Neural cell (in vitro differentiated cells): ENCODE results near the gene SVEP1. TPM values are rescaled to one million over a fixed set of nuclear protein-coding genes. Genes with fewer than 3 reads are reported as not detected.

ENCODE experiments used
- H2AFZ ChIP-seq: fragments of 200-600, 300-800 bp; sonication (generic), shearing (Covaris generic); 2 replicates; pipeline ENCODE4 v1.6.0; 2014; ENCODE audit warnings: low read depth, mild to moderate bottlenecking, antibody characterized with exemption, low read length, moderate library complexity
- H3F3A ChIP-seq: fragments of 200-600 bp; shearing (Covaris generic); 2 replicates; pipeline ENCODE4 v1.6.1; 2016; ENCODE audit warnings: mild to moderate bottlenecking, moderate library complexity, mixed read lengths, antibody characterized with exemption, low read length; ENCODE audit not compliant: insufficient read depth, poor library complexity, severe bottlenecking
- H3K27ac ChIP-seq: fragments of 200-600, 300-800 bp; sonication (generic), shearing (Covaris generic); 2 replicates; pipeline ENCODE4 v1.5.1; 2014; ENCODE audit warnings: mild to moderate bottlenecking, low read length, moderate library complexity
- H3K27me3 ChIP-seq: fragments of 300-800, 200-600 bp; sonication (generic), shearing (Covaris generic); 2 replicates; pipeline ENCODE4 v1.6.0; 2014; ENCODE audit warnings: mild to moderate bottlenecking, low read depth, low read length, moderate library complexity; ENCODE audit not compliant: insufficient read depth
- H3K36me3 ChIP-seq: fragments of 300-800, 200-600 bp; sonication (generic), shearing (Covaris generic); 2 replicates; pipeline ENCODE4 v1.5.1; 2014; ENCODE audit warnings: mild to moderate bottlenecking, antibody characterized with exemption, low read length, moderate library complexity; ENCODE audit not compliant: insufficient read depth
- H3K4me2 ChIP-seq: fragments of 300-800, 200-600 bp; sonication (generic), shearing (Covaris generic); 2 replicates; pipeline ENCODE4 v1.6.0; 2014; ENCODE audit warnings: mild to moderate bottlenecking, low read length
- H3K4me3 ChIP-seq: fragments of 300-800, 200-600 bp; sonication (generic), shearing (Covaris generic); 2 replicates; pipeline ENCODE4 v1.5.1; 2014; ENCODE audit warnings: mild to moderate bottlenecking, low read length, moderate library complexity
- H3K79me2 ChIP-seq: fragments of 200-600 bp; shearing (Covaris generic); replicated peaks from 2 replicates; pipeline ENCODE4 v1.6.0; 2014; ENCODE audit warnings: mild to moderate bottlenecking, low read length, moderate library complexity; ENCODE audit not compliant: insufficient read depth
- H3K9ac ChIP-seq: fragments of 300-800, 200-600 bp; sonication (generic), shearing (Covaris generic); 2 replicates; pipeline ENCODE4 v1.6.1; 2016; ENCODE audit warnings: mild to moderate bottlenecking, low read length, mixed read lengths
- H3K9me2 ChIP-seq: fragments of 200-600 bp; shearing (Covaris generic); 2 replicates; pipeline ENCODE4 v1.6.1; 2016; ENCODE audit warnings: mild to moderate bottlenecking, low read length, mixed read lengths; ENCODE audit not compliant: insufficient read depth
- H3K9me3 ChIP-seq: fragments of 200-600, 300-800 bp; sonication (generic), shearing (Covaris generic); 2 replicates; pipeline ENCODE4 v1.6.1; 2016; ENCODE audit warnings: mild to moderate bottlenecking, mixed run types, low read length, moderate library complexity, mixed read lengths
- H4K20me1 ChIP-seq: fragments of 200-600 bp; shearing (Covaris generic); 2 replicates; pipeline ENCODE4 v1.6.1; 2016; ENCODE audit warnings: mild to moderate bottlenecking, mixed run types; ENCODE audit not compliant: insufficient read depth
- EP300 ChIP-seq: fragments of 450-650 bp; conservative IDR thresholded peaks from 2 replicates; pipeline ENCODE4 v1.6.1; 2014; ENCODE audit warnings: antibody characterized with exemption, mild to moderate bottlenecking, moderate library complexity; ENCODE audit not compliant: poor library complexity, severe bottlenecking
- EZH2 ChIP-seq: fragments of 200-600, 300-800 bp; shearing (Covaris generic), sonication (generic); IDR thresholded peaks from 2 replicates; pipeline ENCODE4 v1.6.1; 2014; ENCODE audit warnings: antibody characterized with exemption, low read length, borderline replicate concordance, mild to moderate bottlenecking; ENCODE audit not compliant: insufficient read depth, poor library complexity, severe bottlenecking
- MXI1 ChIP-seq: fragments of 450-650 bp; conservative IDR thresholded peaks from 2 replicates; pipeline ENCODE4 v1.6.1; 2014; ENCODE audit warnings: antibody characterized with exemption, mild to moderate bottlenecking; ENCODE audit not compliant: poor library complexity, severe bottlenecking
- POLR2AphosphoS5 ChIP-seq: IDR thresholded peaks from 2 replicates; pipeline ENCODE4 v1.6.1; 2012
- RAD21 ChIP-seq: fragments of 450-650 bp; conservative IDR thresholded peaks from 2 replicates; pipeline ENCODE4 v1.6.1; 2014; ENCODE audit warnings: antibody characterized with exemption, mild to moderate bottlenecking, moderate library complexity
- SMC3 ChIP-seq: fragments of 450-650 bp; conservative IDR thresholded peaks from 2 replicates; pipeline ENCODE4 v1.6.1; 2014; ENCODE audit warnings: antibody characterized with exemption, mild to moderate bottlenecking, moderate library complexity; ENCODE audit not compliant: poor library complexity
- TAF1 ChIP-seq: IDR thresholded peaks from 2 replicates; pipeline ENCODE4 v1.6.1; 2012; ENCODE audit warnings: low read depth
- polyA plus RNA-seq: library from polyadenylated mRNA; depleted of rRNA; stranded (reverse); fragments of >200 nt; gene quantifications from 2 replicates; pipeline ENCODE4 v1.2.3, GENCODE V29; 2014
- TF ChIP-seq, protein P1 (sequence below): IDR thresholded peaks from 2 replicates; pipeline ENCODE4 v1.6.1; 2012; ENCODE audit warnings: borderline replicate concordance
- TF ChIP-seq, protein P2 (sequence below): fragments of 450-650 bp; IDR thresholded peaks from 2 replicates; pipeline ENCODE4 v1.5.1; 2014; ENCODE audit warnings: antibody characterized with exemption, mild to moderate bottlenecking, moderate library complexity; ENCODE audit not compliant: poor library complexity, severe bottlenecking

The SVEP1 gene
- polyA plus RNA-seq, 1 donor from 2014 or later, result 0.10 TPM

DNA sequence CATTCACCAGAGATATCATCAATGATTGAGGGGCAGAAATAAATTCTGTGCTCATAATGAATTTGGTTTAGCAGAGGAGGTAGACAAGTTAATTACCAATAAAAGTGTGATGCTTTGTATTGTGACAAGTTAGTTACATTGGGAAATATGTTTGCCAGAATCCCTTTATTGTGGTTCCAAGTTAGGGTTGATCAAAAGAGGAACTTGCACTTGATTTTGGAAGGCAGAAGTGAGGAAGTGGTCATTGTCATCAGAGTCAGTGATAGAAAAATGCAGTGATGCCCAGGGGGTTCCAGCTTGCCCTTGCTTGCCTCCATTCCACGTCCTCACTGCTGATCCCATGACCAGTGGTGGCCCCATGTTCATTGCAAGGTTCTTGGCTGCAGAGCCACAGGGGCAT is 69.7 kb downstream of the SVEP1 start:
- no peaks in the 10 kb centered on the region for H4K20me1 ChIP-seq
- TF ChIP-seq, protein P1, sequence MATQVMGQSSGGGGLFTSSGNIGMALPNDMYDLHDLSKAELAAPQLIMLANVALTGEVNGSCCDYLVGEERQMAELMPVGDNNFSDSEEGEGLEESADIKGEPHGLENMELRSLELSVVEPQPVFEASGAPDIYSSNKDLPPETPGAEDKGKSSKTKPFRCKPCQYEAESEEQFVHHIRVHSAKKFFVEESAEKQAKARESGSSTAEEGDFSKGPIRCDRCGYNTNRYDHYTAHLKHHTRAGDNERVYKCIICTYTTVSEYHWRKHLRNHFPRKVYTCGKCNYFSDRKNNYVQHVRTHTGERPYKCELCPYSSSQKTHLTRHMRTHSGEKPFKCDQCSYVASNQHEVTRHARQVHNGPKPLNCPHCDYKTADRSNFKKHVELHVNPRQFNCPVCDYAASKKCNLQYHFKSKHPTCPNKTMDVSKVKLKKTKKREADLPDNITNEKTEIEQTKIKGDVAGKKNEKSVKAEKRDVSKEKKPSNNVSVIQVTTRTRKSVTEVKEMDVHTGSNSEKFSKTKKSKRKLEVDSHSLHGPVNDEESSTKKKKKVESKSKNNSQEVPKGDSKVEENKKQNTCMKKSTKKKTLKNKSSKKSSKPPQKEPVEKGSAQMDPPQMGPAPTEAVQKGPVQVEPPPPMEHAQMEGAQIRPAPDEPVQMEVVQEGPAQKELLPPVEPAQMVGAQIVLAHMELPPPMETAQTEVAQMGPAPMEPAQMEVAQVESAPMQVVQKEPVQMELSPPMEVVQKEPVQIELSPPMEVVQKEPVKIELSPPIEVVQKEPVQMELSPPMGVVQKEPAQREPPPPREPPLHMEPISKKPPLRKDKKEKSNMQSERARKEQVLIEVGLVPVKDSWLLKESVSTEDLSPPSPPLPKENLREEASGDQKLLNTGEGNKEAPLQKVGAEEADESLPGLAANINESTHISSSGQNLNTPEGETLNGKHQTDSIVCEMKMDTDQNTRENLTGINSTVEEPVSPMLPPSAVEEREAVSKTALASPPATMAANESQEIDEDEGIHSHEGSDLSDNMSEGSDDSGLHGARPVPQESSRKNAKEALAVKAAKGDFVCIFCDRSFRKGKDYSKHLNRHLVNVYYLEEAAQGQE, result no peak
- TF ChIP-seq TAF1, result no peak
- TF ChIP-seq, protein P2, sequence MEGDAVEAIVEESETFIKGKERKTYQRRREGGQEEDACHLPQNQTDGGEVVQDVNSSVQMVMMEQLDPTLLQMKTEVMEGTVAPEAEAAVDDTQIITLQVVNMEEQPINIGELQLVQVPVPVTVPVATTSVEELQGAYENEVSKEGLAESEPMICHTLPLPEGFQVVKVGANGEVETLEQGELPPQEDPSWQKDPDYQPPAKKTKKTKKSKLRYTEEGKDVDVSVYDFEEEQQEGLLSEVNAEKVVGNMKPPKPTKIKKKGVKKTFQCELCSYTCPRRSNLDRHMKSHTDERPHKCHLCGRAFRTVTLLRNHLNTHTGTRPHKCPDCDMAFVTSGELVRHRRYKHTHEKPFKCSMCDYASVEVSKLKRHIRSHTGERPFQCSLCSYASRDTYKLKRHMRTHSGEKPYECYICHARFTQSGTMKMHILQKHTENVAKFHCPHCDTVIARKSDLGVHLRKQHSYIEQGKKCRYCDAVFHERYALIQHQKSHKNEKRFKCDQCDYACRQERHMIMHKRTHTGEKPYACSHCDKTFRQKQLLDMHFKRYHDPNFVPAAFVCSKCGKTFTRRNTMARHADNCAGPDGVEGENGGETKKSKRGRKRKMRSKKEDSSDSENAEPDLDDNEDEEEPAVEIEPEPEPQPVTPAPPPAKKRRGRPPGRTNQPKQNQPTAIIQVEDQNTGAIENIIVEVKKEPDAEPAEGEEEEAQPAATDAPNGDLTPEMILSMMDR, result no peak
- TF ChIP-seq POLR2AphosphoS5, result no peak
- no peak for TF ChIP-seq SMC3
- TF ChIP-seq MXI1, result no peak
- no peaks in the 10 kb centered on the region for H3F3A ChIP-seq
- no peaks in the 10 kb centered on the region for H3K9me3 ChIP-seq
- no peak overlapping the region for H2AFZ ChIP-seq
- no peak overlapping the region for H3K9ac ChIP-seq
- no peaks in the 10 kb centered on the region for H3K79me2 ChIP-seq
- H3K36me3 ChIP-seq, result no peaks in the 10 kb centered on the region
- H3K9me2 ChIP-seq, result no peaks in the 10 kb centered on the region
- no peak overlapping the region for H3K4me2 ChIP-seq
- no peak overlapping the region for H3K4me3 ChIP-seq
- no peak overlapping the region for H3K27ac ChIP-seq
- no peaks in the 10 kb centered on the region for H3K27me3 ChIP-seq

DNA sequence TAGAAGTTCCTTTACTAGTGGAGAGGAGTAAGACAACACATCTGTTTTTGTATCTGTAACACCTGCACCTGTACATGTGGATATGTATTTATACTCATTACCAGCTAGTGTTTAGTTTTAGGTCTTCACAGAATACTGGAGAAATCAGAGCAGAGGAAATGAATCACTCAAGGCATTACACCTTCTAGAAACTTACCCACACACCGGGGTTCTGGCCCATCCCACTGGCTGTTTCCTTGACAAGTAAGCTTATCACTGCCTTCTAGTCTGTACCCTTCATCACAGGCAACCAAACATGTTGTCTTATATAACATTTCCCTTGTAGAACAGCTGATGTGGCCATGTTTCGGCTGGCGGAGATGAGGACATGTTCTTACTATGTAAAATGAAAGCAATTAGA is 76.7 kb downstream of the SVEP1 start:
- no peak for TF ChIP-seq POLR2AphosphoS5
- no peak for TF ChIP-seq EP300
- TF ChIP-seq EZH2, result no peak
- TF ChIP-seq, protein P1, result no peak
- TF ChIP-seq RAD21, result no peak
- TF ChIP-seq MXI1, result no peak
- TF ChIP-seq TAF1, result no peak
- TF ChIP-seq, protein P2, result no peak
- TF ChIP-seq SMC3, result no peak
- no peak overlapping the region for H2AFZ ChIP-seq

More for the DNA sequence above, 76.7 kb downstream of the SVEP1 start:
- no peaks in the 10 kb centered on the region for H3K9me2 ChIP-seq
- no peaks in the 10 kb centered on the region for H3F3A ChIP-seq
- no peak overlapping the region for H3K9ac ChIP-seq
- no peaks in the 10 kb centered on the region for H3K36me3 ChIP-seq
- no peaks in the 10 kb centered on the region for H3K79me2 ChIP-seq
- H3K4me2 ChIP-seq, result no peak overlapping the region
- no peaks in the 10 kb centered on the region for H4K20me1 ChIP-seq
- no peak overlapping the region for H3K4me3 ChIP-seq
- no peaks in the 10 kb centered on the region for H3K27me3 ChIP-seq
- no peaks in the 10 kb centered on the region for H3K9me3 ChIP-seq
- H3K27ac ChIP-seq, result no peak overlapping the region
